ENCODE measurements around the gene FBXL17.

The FBXL17 gene

GRCh38 chr5:108315829-108316228, 66.1 kb downstream of the FBXL17 start:
- Histone ChIP-seq H3K4me3 (ENCODE audit: insufficient read depth, low read length, poor library complexity, severe bottlenecking) (no peak overlapping the region), H3K36me3 (ENCODE audit: low read length) (no peaks in the 10 kb centered on the region), H3F3A (ENCODE audit: insufficient read depth) (no peaks in the 10 kb centered on the region), H3K27ac (ENCODE audit: low read depth, low read length) (no peak overlapping the region), H4K20me1 (ENCODE audit: low read depth, low read length) (no peaks in the 10 kb centered on the region), H3K4me2 (ENCODE audit: low read depth, low read length, poor library complexity, severe bottlenecking) (no peak overlapping the region), H3K79me2 (ENCODE audit: insufficient read depth, low read length) (no peaks in the 10 kb centered on the region), H2AFZ (ENCODE audit: low read depth, low read length, severe bottlenecking) (no peak overlapping the region), H3K9me2 (replicated peaks; ENCODE audit: insufficient read depth, low read length) (no peaks in the 10 kb centered on the region), H3K27me3 (ENCODE audit: low read length) (no peaks in the 10 kb centered on the region), H3K9me3 (ENCODE audit: insufficient read depth, low read length) (no peaks in the 10 kb centered on the region), H3K9ac (ENCODE audit: low read length) (no peak overlapping the region)
- TF ChIP-seq CTCF (IDR thresholded peaks at IDR 0.05; ENCODE audit: insufficient read depth, low read length, poor library complexity, severe bottlenecking) (no peak), EZH2phosphoT487 (conservative IDR thresholded peaks at IDR 0.05; ENCODE audit: low read length) (no peak)

- H3K79me2 ChIP-seq (ENCODE audit: insufficient read depth, low read length): no peaks in the 10 kb centered on the region
- no peak overlapping the region for H2AFZ ChIP-seq (ENCODE audit: low read depth, low read length, severe bottlenecking)
- no peaks in the 10 kb centered on the region for H3F3A ChIP-seq (ENCODE audit: insufficient read depth)
- H3K9ac ChIP-seq (ENCODE audit: low read length): no peak overlapping the region
- TF ChIP-seq EZH2phosphoT487 (conservative IDR thresholded peaks at IDR 0.05; ENCODE audit: low read length) (no peak), CTCF (IDR thresholded peaks at IDR 0.05; ENCODE audit: insufficient read depth, low read length, poor library complexity, severe bottlenecking) (no peak)
- no peaks in the 10 kb centered on the region for H3K9me3 ChIP-seq (ENCODE audit: insufficient read depth, low read length)
- H3K36me3 ChIP-seq (ENCODE audit: low read length): no peaks in the 10 kb centered on the region
- no peak overlapping the region for H3K4me2 ChIP-seq (ENCODE audit: low read depth, low read length, poor library complexity, severe bottlenecking)
- H3K9me2 ChIP-seq (replicated peaks; ENCODE audit: insufficient read depth, low read length): no peaks in the 10 kb centered on the region
- no peaks in the 10 kb centered on the region for H3K27me3 ChIP-seq (ENCODE audit: low read length)
- no peak overlapping the region for H3K27ac ChIP-seq (ENCODE audit: low read depth, low read length)
- no peaks in the 10 kb centered on the region for H4K20me1 ChIP-seq (ENCODE audit: low read depth, low read length)
- H3K4me3 ChIP-seq (ENCODE audit: insufficient read depth, low read length, poor library complexity, severe bottlenecking): no peak overlapping the region
Observed at GRCh38 chr5:108312258-108312657, 69.6 kb downstream of the FBXL17 start.

- H3K9me3 ChIP-seq (ENCODE audit: insufficient read depth, low read length): no peaks in the 10 kb centered on the region
- no peaks in the 10 kb centered on the region for H3K9me2 ChIP-seq (replicated peaks; ENCODE audit: insufficient read depth, low read length)
- no peak overlapping the region for H3K4me2 ChIP-seq (ENCODE audit: low read depth, low read length, poor library complexity, severe bottlenecking)
- no peak overlapping the region for H2AFZ ChIP-seq (ENCODE audit: low read depth, low read length, severe bottlenecking)
- TF ChIP-seq EZH2phosphoT487 (conservative IDR thresholded peaks at IDR 0.05; ENCODE audit: low read length): no peak
- H3K27me3 ChIP-seq (ENCODE audit: low read length): no peaks in the 10 kb centered on the region
- H3F3A ChIP-seq (ENCODE audit: insufficient read depth): no peaks in the 10 kb centered on the region
- H3K79me2 ChIP-seq (ENCODE audit: insufficient read depth, low read length): no peaks in the 10 kb centered on the region
- H3K27ac ChIP-seq (ENCODE audit: low read depth, low read length): no peak overlapping the region
- H3K9ac ChIP-seq (ENCODE audit: low read length): no peak overlapping the region
- no peak overlapping the region for H3K4me3 ChIP-seq (ENCODE audit: insufficient read depth, low read length, poor library complexity, severe bottlenecking)
- no peaks in the 10 kb centered on the region for H3K36me3 ChIP-seq (ENCODE audit: low read length)
- H4K20me1 ChIP-seq (ENCODE audit: low read depth, low read length): no peaks in the 10 kb centered on the region
Observed at GRCh38 chr5:108311682-108312081, 70.2 kb downstream of the FBXL17 start.

GRCh38 chr5:108303611-108304010, 78.3 kb downstream of the FBXL17 start:
- H2AFZ ChIP-seq (ENCODE audit: low read depth, low read length, severe bottlenecking): no peak overlapping the region

More at GRCh38 chr5:108303611-108304010, 78.3 kb downstream of the FBXL17 start:
- Histone ChIP-seq H3K27ac (ENCODE audit: low read depth, low read length) (no peak overlapping the region), H3K27me3 (ENCODE audit: low read length) (no peaks in the 10 kb centered on the region), H3K9me2 (replicated peaks; ENCODE audit: insufficient read depth, low read length) (no peaks in the 10 kb centered on the region), H3K9ac (ENCODE audit: low read length) (no peak overlapping the region), H3K4me3 (ENCODE audit: insufficient read depth, low read length, poor library complexity, severe bottlenecking) (no peak overlapping the region), H3K4me2 (ENCODE audit: low read depth, low read length, poor library complexity, severe bottlenecking) (no peak overlapping the region), H3K79me2 (ENCODE audit: insufficient read depth, low read length) (no peaks in the 10 kb centered on the region), H4K20me1 (ENCODE audit: low read depth, low read length) (no peaks in the 10 kb centered on the region), H3K36me3 (ENCODE audit: low read length) (no peaks in the 10 kb centered on the region), H3F3A (ENCODE audit: insufficient read depth) (no peaks in the 10 kb centered on the region), H3K9me3 (ENCODE audit: insufficient read depth, low read length) (no peaks in the 10 kb centered on the region)
- TF ChIP-seq EZH2phosphoT487 (conservative IDR thresholded peaks at IDR 0.05; ENCODE audit: low read length) (no peak), CTCF (IDR thresholded peaks at IDR 0.05; ENCODE audit: insufficient read depth, low read length, poor library complexity, severe bottlenecking) (no peak)

All from SU-DHL-6 (cell line).